Left ventricle myocardium inferior (tissue), 1 donor: ENCODE measurements around the gene GALM. TPM values are rescaled to one million over a fixed set of nuclear protein-coding genes. Genes with fewer than 3 reads are reported as not detected.
"Not testable (repeated sequence)": the region's sequence is repeated elsewhere in the genome, so short reads cannot be mapped to it uniquely, and the experiment has no call there.

ENCODE experiments used
- DNase-seq: peaks from one replicate; pipeline ENCODE4 v3.0.0-alpha.2; 2020
- H3K27ac ChIP-seq: fragments of 200-600 bp; replicated peaks from 2 replicates; pipeline ENCODE4 v1.8.0; 2021
- H3K27me3 ChIP-seq: fragments of 200-600 bp; 2 replicates; pipeline ENCODE4 v1.8.0; 2021; ENCODE audit warnings: low read depth
- H3K36me3 ChIP-seq: fragments of 200-600 bp; 2 replicates; pipeline ENCODE4 v1.8.0; 2021
- H3K4me1 ChIP-seq: fragments of 200-600 bp; 2 replicates; pipeline ENCODE4 v1.8.0; 2021
- H3K4me3 ChIP-seq: fragments of 200-600 bp; 2 replicates; pipeline ENCODE4 v1.8.0; 2021; ENCODE audit warnings: mild to moderate bottlenecking, moderate library complexity
- H3K9me3 ChIP-seq: fragments of 200-600 bp; replicated peaks from 2 replicates; pipeline ENCODE4 v1.8.0; 2021
- CTCF ChIP-seq: fragments of 200-600 bp; IDR thresholded peaks from 2 replicates; pipeline ENCODE4 v1.8.0; 2021; ENCODE audit warnings: antibody characterized with exemption, mild to moderate bottlenecking, borderline replicate concordance
- intact Hi-C: fragments of 100-400 bp; cut with micrococcal nuclease; formaldehyde crosslinking; loops from one replicate; pipeline ENCODE4 v1.11.0; 2022
- total RNA-seq: library from RNA; stranded (reverse); fragmentation: NEBNext Ultra II Directional; extraction: Animal tissue kit (Norgen Biotek cat#: 25700); gene quantifications from one replicate; pipeline ENCODE4 v1.2.1, GENCODE V29; 2021
- donor health status: DM: no; HTN: yes; CAD: no; lungs with severe emphysema.

Gene GALM
- total RNA-seq, 1 donor from 2014 or later, result 14.4 TPM

- H3K27ac ChIP-seq, result no peak overlapping the region
- no peaks in the 10 kb centered on the region for H3K4me1 ChIP-seq
- H3K27me3 ChIP-seq, result no peaks in the 10 kb centered on the region
- intact Hi-C loops, result no loop called here
- no peaks in the 10 kb centered on the region for H3K36me3 ChIP-seq
- peaks cover 6% of the 10 kb centered on the region for H3K9me3 ChIP-seq
- no peak for DNase-seq
- no peak for TF ChIP-seq CTCF
- no peak overlapping the region for H3K4me3 ChIP-seq
Observed at GRCh38 chr2:38632980-38633379, 32.9 kb upstream of the GALM start.

- no peaks in the 10 kb centered on the region for H3K27me3 ChIP-seq
- DNase-seq, result no peak
- no peaks in the 10 kb centered on the region for H3K4me1 ChIP-seq
- no peak for TF ChIP-seq CTCF
- no peak overlapping the region for H3K27ac ChIP-seq
- no peak overlapping the region for H3K4me3 ChIP-seq
- H3K9me3 ChIP-seq, result peaks cover 6% of the 10 kb centered on the region
- intact Hi-C loops, result no loop called here
- no peaks in the 10 kb centered on the region for H3K36me3 ChIP-seq
Observed at GRCh38 chr2:38633895-38634294, 32.0 kb upstream of the GALM start.

GRCh38 chr2:38634684-38635083 lies 31.2 kb upstream of the GALM start:
- Histone ChIP-seq H3K9me3 (peaks cover 4% of the 10 kb centered on the region), H3K36me3 (no peaks in the 10 kb centered on the region), H3K27ac (no peak overlapping the region), H3K4me3 (no peak overlapping the region), H3K4me1 (no peaks in the 10 kb centered on the region), H3K27me3 (no peaks in the 10 kb centered on the region)
- no peak for DNase-seq
- intact Hi-C loops, result no loop called here
- no peak for TF ChIP-seq CTCF

GRCh38 chr2:38635139-38635538 lies 30.8 kb upstream of the GALM start:
- Histone ChIP-seq H3K27me3 (no peaks in the 10 kb centered on the region), H3K4me1 (no peaks in the 10 kb centered on the region), H3K27ac (no peak overlapping the region), H3K36me3 (no peaks in the 10 kb centered on the region), H3K4me3 (no peak overlapping the region), H3K9me3 (no peaks in the 10 kb centered on the region)
- no peak for TF ChIP-seq CTCF
- intact Hi-C loops, result no loop called here
- no peak for DNase-seq

- no peaks in the 10 kb centered on the region for H3K27me3 ChIP-seq
- no peak overlapping the region for H3K27ac ChIP-seq
- no peaks in the 10 kb centered on the region for H3K9me3 ChIP-seq
- no peaks in the 10 kb centered on the region for H3K4me1 ChIP-seq
- H3K36me3 ChIP-seq, result no peaks in the 10 kb centered on the region
- H3K4me3 ChIP-seq, result no peak overlapping the region
- TF ChIP-seq CTCF, result no peak
- DNase-seq, result no peak
- intact Hi-C loops, result no loop called here
Observed at GRCh38 chr2:38636069-38636468, 29.8 kb upstream of the GALM start.

- peaks cover 11% of the 10 kb centered on the region for H3K9me3 ChIP-seq
- H3K36me3 ChIP-seq, H3K4me1 ChIP-seq, H3K27ac ChIP-seq, H3K4me3 ChIP-seq, intact Hi-C loops, DNase-seq, H3K27me3 ChIP-seq: not testable (repeated sequence)
Observed at GRCh38 chr2:38642373-38643017, 23.4 kb upstream of the GALM start.
